Endodermal cell (in vitro differentiated cells): ENCODE data around the gene CLEC17A. TPM values are rescaled to one million over a fixed set of nuclear protein-coding genes. Genes with fewer than 3 reads are reported as not detected.

ENCODE experiments used
- DNase-seq: peaks from one replicate; pipeline ENCODE4 v3.0.0-alpha.2; 2017
- H3K27ac ChIP-seq: 2 replicates; pipeline ENCODE4 v1.5.1; 2013; ENCODE audit warnings: mild to moderate bottlenecking, low read depth, low read length, moderate library complexity
- H3K27me3 ChIP-seq: 2 replicates; pipeline ENCODE4 v1.6.1; 2013; ENCODE audit warnings: mild to moderate bottlenecking, low read length, moderate library complexity; ENCODE audit not compliant: insufficient read depth, control insufficient read depth, poor library complexity, severe bottlenecking
- H3K36me3 ChIP-seq: 2 replicates; pipeline ENCODE4 v1.7.0; 2013; ENCODE audit warnings: mild to moderate bottlenecking, low read length, moderate library complexity; ENCODE audit not compliant: control insufficient read depth, insufficient read depth
- H3K4me1 ChIP-seq: one replicate; pipeline ENCODE4 v1.7.0; 2013; ENCODE audit warnings: low read length; ENCODE audit not compliant: control insufficient read depth, insufficient read depth
- H3K4me3 ChIP-seq: 2 replicates; pipeline ENCODE4 v1.5.1; 2013; ENCODE audit warnings: mild to moderate bottlenecking, low read length, moderate library complexity
- H3K9ac ChIP-seq: 2 replicates; pipeline ENCODE4 v1.6.1; 2013; ENCODE audit warnings: mild to moderate bottlenecking, low read length, moderate library complexity; ENCODE audit not compliant: poor library complexity, severe bottlenecking; ENCODE audit errors: extremely low read depth
- H3K9me3 ChIP-seq: 2 replicates; pipeline ENCODE4 v1.6.1; 2013; ENCODE audit warnings: mild to moderate bottlenecking, low read length, moderate library complexity; ENCODE audit not compliant: control insufficient read depth
- H3K27ac Mint-ChIP-seq: 2 replicates; pipeline ENCODE4 v1.8.0; 2020; ENCODE audit warnings: mixed read lengths
- H3K27me3 Mint-ChIP-seq: 2 replicates; pipeline ENCODE4 v1.8.0; 2021; ENCODE audit warnings: mild to moderate bottlenecking, mixed read lengths; ENCODE audit not compliant: insufficient read depth
- H3K36me3 Mint-ChIP-seq: 2 replicates; pipeline ENCODE4 v1.8.0; 2020; ENCODE audit warnings: low read depth, mixed read lengths
- H3K4me1 Mint-ChIP-seq: 2 replicates; pipeline ENCODE4 v1.8.0; 2020; ENCODE audit warnings: mixed read lengths
- H3K4me3 Mint-ChIP-seq: 2 replicates; pipeline ENCODE4 v1.8.0; 2020; ENCODE audit warnings: mild to moderate bottlenecking, moderate library complexity, mixed read lengths
- H3K9me3 Mint-ChIP-seq: 2 replicates; pipeline ENCODE4 v1.8.0; 2020; ENCODE audit warnings: mild to moderate bottlenecking, mixed read lengths
- CTCF ChIP-seq: fragments of 200-600 bp; sonication (generic); conservative IDR thresholded peaks from 2 replicates; pipeline ENCODE4 v1.5.0; 2021; ENCODE audit warnings: antibody characterized with exemption, mild to moderate bottlenecking
- WGBS, 2 experiments: methylation state at CpG; one replicate each; pipeline versions ENCODE4 v1.1.5 to v1.1.7; 2013; ENCODE audit warnings: missing lambda C conversion rate in 2 of 2, mixed read lengths in 1 of 2; ENCODE audit not compliant: insufficient coverage in 1 of 2, insufficient read length in 1 of 2; 5-methylcytosine and 5-hydroxymethylcytosine counted together
- total RNA-seq, 2 donors: library from RNA; stranded (reverse); fragmentation: NEBNext Ultra II Directional in 1 of 2; extraction: Animal tissue kit (Norgen Biotek cat#: 25700) in 1 of 2; gene quantifications; 2 replicates in 1 of 2; 3 replicates in 1 of 2; pipeline ENCODE4 v1.2.1, GENCODE V29; 2021

The CLEC17A gene
- total RNA-seq, 2 donors from 2014 or later = not detected

- no peak overlapping the region for H3K27ac Mint-ChIP-seq
- H3K36me3 Mint-ChIP-seq = no peaks in the 10 kb centered on the region
- Histone ChIP-seq H3K36me3 (no peaks in the 10 kb centered on the region), H3K4me1 (no peaks in the 10 kb centered on the region), H3K27ac (no peak overlapping the region), H3K9me3 (peaks cover 12% of the 10 kb centered on the region), H3K27me3 (no peaks in the 10 kb centered on the region), H3K4me3 (no peak overlapping the region), H3K9ac (no peak overlapping the region)
- no peak overlapping the region for H3K4me3 Mint-ChIP-seq
- peaks cover 2% of the 10 kb centered on the region for H3K27me3 Mint-ChIP-seq
- TF ChIP-seq CTCF = no peak
- no peak for DNase-seq
- peaks cover 77% of the 10 kb centered on the region for H3K9me3 Mint-ChIP-seq
- H3K4me1 Mint-ChIP-seq = no peaks in the 10 kb centered on the region
- WGBS, 2 experiments = 68 to 69% methylated on average over 4 to 6 of the region's 6 CpGs
Observed at GRCh38 chr19:14659874-14660489, 77.1 kb downstream of the CLEC17A start.

- Mint-ChIP-seq H3K36me3 (no peaks in the 10 kb centered on the region), H3K9me3 (peaks cover 70% of the 10 kb centered on the region), H3K4me3 (no peak overlapping the region), H3K27ac (no peak overlapping the region), H3K4me1 (no peaks in the 10 kb centered on the region), H3K27me3 (peaks cover 2% of the 10 kb centered on the region)
- peaks cover 9% of the 10 kb centered on the region for H3K9me3 ChIP-seq
- no peaks in the 10 kb centered on the region for H3K4me1 ChIP-seq
- H3K9ac ChIP-seq = no peak overlapping the region
- H3K36me3 ChIP-seq = no peaks in the 10 kb centered on the region
- no peak overlapping the region for H3K27ac ChIP-seq
- TF ChIP-seq CTCF = no peak
- no peak overlapping the region for H3K4me3 ChIP-seq
- WGBS, 2 experiments = 81 to 85% methylated on average over 10 to 12 of the region's 12 CpGs
- H3K27me3 ChIP-seq = no peaks in the 10 kb centered on the region
- DNase-seq = no peak
Observed at GRCh38 chr19:14661372-14661924, 78.6 kb downstream of the CLEC17A start.

Other genes starting within 250 kb of the CLEC17A start
- 1 to 10 TPM in 1 of 2 donors, under 1 TPM in 1; 0.60 to 1.2 TPM for gene ADGRE5, start 201.6 kb upstream of the CLEC17A start, total RNA-seq
- 10 to 100 TPM; 82.5 to 86.1 TPM for gene DDX39A, start 163.7 kb upstream of the CLEC17A start, total RNA-seq
- gene PKN1, start 149.8 kb upstream of the CLEC17A start, total RNA-seq = 100 to 1,000 TPM; 103 to 141 TPM
- gene PTGER1, start 107.7 kb upstream of the CLEC17A start, total RNA-seq = 1 to 10 TPM in 1 of 2 donors, under 1 TPM in 1; 0.81 to 1.0 TPM
- 10 to 100 TPM; 68.6 to 72.6 TPM for gene GIPC1, start 87.0 kb upstream of the CLEC17A start, total RNA-seq
- gene DNAJB1, start 64.7 kb upstream of the CLEC17A start, total RNA-seq = 10 to 100 TPM; 66.1 to 70.0 TPM
- gene TECR, start 53.5 kb upstream of the CLEC17A start, total RNA-seq = 100 to 1,000 TPM; 127 to 140 TPM
- 100 to 1,000 TPM; 127 to 141 TPM for gene NDUFB7, start 11.0 kb upstream of the CLEC17A start, total RNA-seq
- gene ADGRE3, start 91.8 kb downstream of the CLEC17A start, total RNA-seq = not detected
- 10 to 100 TPM; 16.2 to 19.8 TPM for gene ZNF333, start 107.0 kb downstream of the CLEC17A start, total RNA-seq
- gene ADGRE2, start 195.5 kb downstream of the CLEC17A start, total RNA-seq = under 1 TPM; 0.07 TPM